Right lobe of liver (tissue), 6 donors: ENCODE data around the gene ZBTB3. TPM values are rescaled to one million over a fixed set of nuclear protein-coding genes. Genes with fewer than 3 reads are reported as not detected.

Source experiments
- ATAC-seq, 4 donors: fragments of 200-7000 bp; cut with Tn5 transposase; one replicate each; pipeline ENCODE4 v1.9.1; 2020; ENCODE audit warnings: mild to moderate bottlenecking in 4 of 4, moderate library complexity in 4 of 4
- DNase-seq, 3 donors: peaks; one replicate each; pipeline ENCODE4 v3.0.0-alpha.2; 2020
- H3K27ac ChIP-seq, 3 donors: fragments of 200-600 bp; one replicate each; pipeline ENCODE4 v1.8.0; 2022
- H3K27me3 ChIP-seq, 2 donors: fragments of 200-600 bp; one replicate each; pipeline ENCODE4 v1.8.0; 2022
- H3K36me3 ChIP-seq, 4 donors: fragments of 200-600 bp; sonication (generic) in 1 of 4; one replicate each; pipeline versions ENCODE4 v1.5.1 to v1.8.0; 2017 to 2022; ENCODE audit warnings: control low read depth in 1 of 4
- H3K4me1 ChIP-seq, 4 donors: fragments of 200-600 bp; sonication (generic) in 1 of 4; one replicate each; pipeline versions ENCODE4 v1.5.1 to v1.8.0; 2017 to 2022; ENCODE audit warnings: control low read depth in 1 of 4
- H3K4me3 ChIP-seq, 3 donors: fragments of 200-600 bp; one replicate each; pipeline ENCODE4 v1.8.0; 2022
- H3K9me3 ChIP-seq, 4 donors: fragments of 200-600 bp; sonication (generic) in 1 of 4; one replicate each; pipeline versions ENCODE4 v1.5.1 to v1.8.0; 2017 to 2022; ENCODE audit warnings: control low read depth in 1 of 4
- POLR2A ChIP-seq: fragments of 450-650 bp; IDR thresholded peaks from one replicate; pipeline ENCODE4 v1.6.1; 2017; ENCODE audit warnings: antibody characterized with exemption, mild to moderate bottlenecking
- WGBS: methylation state at CpG from one replicate; pipeline ENCODE4 v1.1.6; 2018; ENCODE audit warnings: low coverage, low lambda C conversion rate; ENCODE audit not compliant: insufficient coverage; ENCODE audit errors: missing lambda C conversion rate; 5-methylcytosine and 5-hydroxymethylcytosine counted together
- intact Hi-C, 2 donors: fragments of 100-400 bp; cut with DNase I; formaldehyde crosslinking; loops; one replicate each; pipeline versions ENCODE4 v1.11.2 to v1.14.1; 2022
- total RNA-seq, 6 experiments: library from RNA; depleted of rRNA in 2 of 6; stranded (reverse); fragments of >200 nt in 2 of 6; fragmentation: NEBNext Ultra II Directional in 3 of 6; extraction: Animal tissue kit (Norgen Biotek cat#: 25700) in 3 of 6; gene quantifications; one replicate each; pipeline versions ENCODE4 v1.1.0 to v1.2.4, GENCODE V29; 2016 to 2023
- TF ChIP-seq, protein P1 (sequence below), 4 donors: fragments of 200-600 bp in 3 of 4; fragments of 450-650 bp in 1 of 4; IDR thresholded peaks; one replicate each; pipeline versions ENCODE4 v1.5.1 to v1.8.0; 2016 to 2022; ENCODE audit warnings: antibody characterized with exemption in 4 of 4, mild to moderate bottlenecking in 2 of 4
- donor health status: DM: no; HTN: yes; CAD: no.
- donor health status: DM: no; HTN: no; CAD: no.
- donor health status: DM: no; HTN: no; CAD: no.
- donor health status: DM: no; HTN: yes; CAD: no.
- donor health status: DM: no; HTN: yes; CAD: no.

Gene ZBTB3
- total RNA-seq, 6 experiments from 2014 or later: 3.4 to 7.1 (median 4.7) TPM

DNA sequence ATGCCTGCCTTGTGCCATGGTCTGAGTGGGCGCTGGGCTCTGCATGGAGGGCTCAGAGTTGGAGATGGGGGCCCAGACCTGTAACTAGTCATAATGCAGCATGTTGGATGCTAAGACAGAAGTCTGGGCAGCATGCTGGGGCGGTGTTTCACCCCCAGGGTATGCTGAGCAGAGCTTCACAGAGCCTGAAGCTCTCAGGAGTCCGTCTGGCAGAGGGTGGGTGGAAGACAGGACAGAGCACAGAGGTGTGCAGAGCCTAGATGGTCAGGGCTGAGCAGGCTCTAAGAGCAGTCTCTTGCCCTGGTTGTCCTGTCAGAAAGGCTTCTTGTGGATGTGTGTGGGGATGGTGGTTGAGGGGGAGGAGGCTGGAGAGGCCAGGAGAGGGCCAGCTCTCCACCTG is 24.5 kb upstream of the ZBTB3 start:
- Histone ChIP-seq H3K4me1 (no peaks in the 10 kb centered on the region), H3K36me3 (peaks cover 0 to 40% (median 13%) of the 10 kb centered on the region in 4 donors), H3K4me3 (no peak overlapping the region), H3K27me3 (no peaks in the 10 kb centered on the region), H3K27ac (no peak overlapping the region), H3K9me3 (no peaks in the 10 kb centered on the region)
- no CpG with 5 or more reads among the region's 3 CpGs for WGBS
- intact Hi-C loops: no loop called here
- DNase-seq (no peak), ATAC-seq (peak in 1 of 4 donors; percentile 19)
- TF ChIP-seq, protein P1, sequence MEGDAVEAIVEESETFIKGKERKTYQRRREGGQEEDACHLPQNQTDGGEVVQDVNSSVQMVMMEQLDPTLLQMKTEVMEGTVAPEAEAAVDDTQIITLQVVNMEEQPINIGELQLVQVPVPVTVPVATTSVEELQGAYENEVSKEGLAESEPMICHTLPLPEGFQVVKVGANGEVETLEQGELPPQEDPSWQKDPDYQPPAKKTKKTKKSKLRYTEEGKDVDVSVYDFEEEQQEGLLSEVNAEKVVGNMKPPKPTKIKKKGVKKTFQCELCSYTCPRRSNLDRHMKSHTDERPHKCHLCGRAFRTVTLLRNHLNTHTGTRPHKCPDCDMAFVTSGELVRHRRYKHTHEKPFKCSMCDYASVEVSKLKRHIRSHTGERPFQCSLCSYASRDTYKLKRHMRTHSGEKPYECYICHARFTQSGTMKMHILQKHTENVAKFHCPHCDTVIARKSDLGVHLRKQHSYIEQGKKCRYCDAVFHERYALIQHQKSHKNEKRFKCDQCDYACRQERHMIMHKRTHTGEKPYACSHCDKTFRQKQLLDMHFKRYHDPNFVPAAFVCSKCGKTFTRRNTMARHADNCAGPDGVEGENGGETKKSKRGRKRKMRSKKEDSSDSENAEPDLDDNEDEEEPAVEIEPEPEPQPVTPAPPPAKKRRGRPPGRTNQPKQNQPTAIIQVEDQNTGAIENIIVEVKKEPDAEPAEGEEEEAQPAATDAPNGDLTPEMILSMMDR (IDR thresholded peaks at IDR 0.05): no peak
- TF ChIP-seq POLR2A: no peak

DNA sequence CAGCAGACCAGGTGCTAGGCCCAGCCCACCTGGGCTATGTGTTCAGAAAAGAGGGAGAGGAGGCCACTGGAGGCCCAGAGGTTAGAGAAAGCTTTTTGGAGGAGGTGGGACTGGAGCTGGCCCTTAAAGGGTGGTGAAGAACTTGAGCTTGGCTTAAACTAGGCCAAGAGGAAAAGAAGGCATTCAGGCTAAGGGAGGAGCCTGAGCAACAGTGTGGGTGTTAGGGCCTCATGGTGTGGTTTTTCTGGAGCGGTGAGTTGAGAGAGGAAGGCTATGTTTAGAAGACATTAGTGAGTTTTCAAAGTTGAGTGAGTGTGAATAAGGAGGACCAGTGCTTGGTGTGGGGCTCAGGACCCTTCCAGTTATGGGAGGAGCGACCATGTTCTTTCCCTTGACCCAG is 23.4 kb upstream of the ZBTB3 start:
- Histone ChIP-seq H3K4me3 (no peak overlapping the region), H3K9me3 (no peaks in the 10 kb centered on the region), H3K27ac (no peak overlapping the region), H3K36me3 (peaks cover 0 to 40% (median 10%) of the 10 kb centered on the region in 4 donors), H3K4me1 (peaks cover 0 to 3% (median 0%) of the 10 kb centered on the region in 4 donors), H3K27me3 (no peaks in the 10 kb centered on the region)
- intact Hi-C loops: no loop called here
- no peak for ATAC-seq
- no peak for DNase-seq
- 67% methylated on average over 1 of the region's 2 CpGs for WGBS
- TF ChIP-seq, protein P1 (IDR thresholded peaks at IDR 0.05): no peak
- no peak for TF ChIP-seq POLR2A

DNA sequence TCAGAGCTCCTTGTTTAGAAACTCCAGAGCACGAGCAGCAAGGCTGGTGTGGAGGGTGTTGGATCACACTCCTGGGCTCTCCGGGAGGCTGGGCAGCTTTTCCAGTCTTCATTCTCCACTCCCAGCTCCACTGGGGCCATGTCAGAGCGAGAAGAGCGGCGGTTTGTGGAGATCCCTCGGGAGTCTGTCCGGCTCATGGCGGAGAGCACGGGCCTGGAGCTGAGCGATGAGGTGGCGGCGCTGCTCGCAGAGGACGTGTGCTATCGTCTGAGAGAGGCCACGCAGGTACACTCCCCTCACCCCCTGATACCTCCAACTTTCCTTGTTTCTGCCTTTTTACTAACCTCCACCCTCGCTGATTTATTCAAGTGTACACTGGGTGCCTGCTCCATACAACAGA is 21.7 kb upstream of the ZBTB3 start:
- H3K27me3 ChIP-seq: no peaks in the 10 kb centered on the region
- 89% methylated on average over 4 of the region's 17 CpGs for WGBS
- H3K36me3 ChIP-seq: peaks cover 0 to 29% (median 8%) of the 10 kb centered on the region in 4 donors
- TF ChIP-seq POLR2A: no peak
- TF ChIP-seq, protein P1 (IDR thresholded peaks at IDR 0.05): no peak
- no peaks in the 10 kb centered on the region for H3K9me3 ChIP-seq
- ATAC-seq: no peak
- no peak overlapping the region for H3K27ac ChIP-seq
- intact Hi-C loops: no loop called here
- H3K4me1 ChIP-seq: peaks cover 0 to 11% (median 3%) of the 10 kb centered on the region in 4 donors
- no peak for DNase-seq
- H3K4me3 ChIP-seq: no peak overlapping the region

DNA sequence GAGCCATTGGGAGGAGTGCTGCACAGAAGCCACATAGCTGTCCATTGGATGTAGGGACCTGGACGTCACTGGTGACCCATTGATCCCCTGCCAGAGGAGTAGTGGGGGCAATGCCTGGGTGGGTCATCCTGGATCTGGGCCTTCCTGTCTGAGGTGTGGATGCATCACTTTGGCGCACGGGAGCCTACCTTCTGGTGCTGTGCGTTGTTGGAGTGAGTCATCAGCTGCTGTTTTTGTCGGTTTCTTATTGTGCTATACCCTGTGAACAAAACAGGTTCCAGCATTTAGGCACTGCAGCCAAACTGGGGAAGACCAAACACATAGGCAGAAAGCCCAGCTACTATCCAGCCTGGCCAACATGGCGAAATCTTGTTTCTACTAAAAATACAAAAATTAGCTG is 20.4 kb upstream of the ZBTB3 start:
- DNase-seq: no peak
- H3K9me3 ChIP-seq: no peaks in the 10 kb centered on the region
- no peaks in the 10 kb centered on the region for H3K27me3 ChIP-seq
- no peak for ATAC-seq
- WGBS: 89% methylated on average over 3 of the region's 6 CpGs
- peaks cover 0 to 21% (median 6%) of the 10 kb centered on the region in 4 donors for H3K36me3 ChIP-seq
- no peak overlapping the region for H3K27ac ChIP-seq
- no peak overlapping the region for H3K4me3 ChIP-seq
- TF ChIP-seq POLR2A: no peak
- TF ChIP-seq, protein P1 (IDR thresholded peaks at IDR 0.05): no peak
- intact Hi-C loops: no loop called here
- H3K4me1 ChIP-seq: peaks cover 0 to 20% (median 7%) of the 10 kb centered on the region in 4 donors
